Endothelial cell of umbilical vein (primary cell): ENCODE measurements around the gene ANGPTL7. TPM values are rescaled to one million over a fixed set of nuclear protein-coding genes. Genes with fewer than 3 reads are reported as not detected.
"Not testable (repeated sequence)": the region's sequence is repeated elsewhere in the genome, so short reads cannot be mapped to it uniquely, and the experiment has no call there.

ENCODE experiments used
- BruUV-seq: library from RNA; stranded (reverse); fragments of 400-500 nt; replicated peaks from 2 replicates; lab custom pipeline; 2021; lab: Mats Ljungman, UMichigan
- CTCF ChIA-PET: fragments of 300-600, 350-600 bp; sonication (Branson Sonifier 250); formaldehyde crosslinking; loops from one replicate; lab custom pipeline; 2021; ENCODE audit warnings: antibody characterized with exemption, inconsistent platforms; lab: Charles Lee
- POLR2A ChIA-PET: fragments of 300-600, 350-600 bp; sonication (Branson Sonifier 250); formaldehyde crosslinking; loops from one replicate; lab custom pipeline; 2021; ENCODE audit warnings: antibody characterized with exemption, inconsistent platforms; lab: Charles Lee
- DNase-seq: peaks from one replicate; pipeline ENCODE4 v3.0.0-alpha.2; 2011; ENCODE audit warnings: low read depth, low spot score
- FAIRE-seq: peaks from 2 replicates; lab custom pipeline; 2011; peaks lifted over from hg19 to GRCh38; lab: Jason Lieb, UNC
- H2AFZ ChIP-seq: 2 replicates; pipeline ENCODE4 v1.6.0; 2012; ENCODE audit warnings: low read depth, low read length, control low read depth, inconsistent platforms
- H3K27ac ChIP-seq: 2 replicates; pipeline ENCODE4 v1.5.1; 2011; ENCODE audit warnings: low read depth, mild to moderate bottlenecking, control low read depth, low read length, moderate library complexity; ENCODE audit not compliant: insufficient read depth
- H3K27me3 ChIP-seq, 2 experiments: 2 replicates each; pipeline versions ENCODE4 v1.6.0 to v1.6.1; 2011; ENCODE audit warnings: low read length in 2 of 2, mixed read lengths in 1 of 2; ENCODE audit not compliant: control insufficient read depth in 2 of 2, insufficient read depth in 2 of 2
- H3K36me3 ChIP-seq, 2 experiments: 2 replicates in 1 of 2; 3 replicates in 1 of 2; pipeline ENCODE4 v1.5.1; 2011; ENCODE audit warnings: low read length in 2 of 2, mild to moderate bottlenecking in 1 of 2, moderate library complexity in 1 of 2; ENCODE audit not compliant: control insufficient read depth in 2 of 2, insufficient read depth in 2 of 2; ENCODE audit errors: extremely low read depth in 1 of 2
- H3K4me1 ChIP-seq: 3 replicates; pipeline ENCODE4 v1.5.1; 2011; ENCODE audit warnings: mild to moderate bottlenecking, low read length; ENCODE audit not compliant: control insufficient read depth, insufficient read depth; ENCODE audit errors: extremely low read depth
- H3K4me2 ChIP-seq: 2 replicates; pipeline ENCODE4 v1.6.1; 2011; ENCODE audit warnings: low read length, control low read depth, mixed read lengths; ENCODE audit not compliant: insufficient read depth
- H3K4me3 ChIP-seq, 3 experiments: fragments of 200-600 bp in 1 of 3; sonication (generic), shearing (Covaris generic) in 1 of 3; replicated peaks in 1 of 3; 2 replicates each; pipeline ENCODE4 v1.5.1; 2011 to 2016; ENCODE audit warnings: control low read depth in 3 of 3, low read length in 3 of 3, mild to moderate bottlenecking in 2 of 3, inconsistent platforms in 1 of 3, low read depth in 1 of 3, moderate library complexity in 1 of 3; ENCODE audit not compliant: insufficient read depth in 1 of 3
- H3K79me2 ChIP-seq: 2 replicates; pipeline ENCODE4 v1.6.0; 2012; ENCODE audit warnings: low read length, inconsistent platforms; ENCODE audit not compliant: control insufficient read depth, insufficient read depth
- H3K9ac ChIP-seq: replicated peaks from 2 replicates; pipeline ENCODE3; 2011; ENCODE audit warnings: low read length, control low read depth; ENCODE audit not compliant: insufficient read depth; ENCODE audit errors: extremely low read depth
- H3K9me1 ChIP-seq: replicated peaks from 3 replicates; pipeline ENCODE4 v1.6.0; 2011; ENCODE audit warnings: mild to moderate bottlenecking, low read length; ENCODE audit not compliant: control insufficient read depth, insufficient read depth; ENCODE audit errors: extremely low read depth
- H3K9me3 ChIP-seq: replicated peaks from 2 replicates; pipeline ENCODE4 v1.5.1; 2012; ENCODE audit warnings: low read length, inconsistent platforms; ENCODE audit not compliant: control insufficient read depth, insufficient read depth
- H4K20me1 ChIP-seq: replicated peaks from 2 replicates; pipeline ENCODE3; 2011; ENCODE audit warnings: mild to moderate bottlenecking, low read length; ENCODE audit not compliant: control insufficient read depth, insufficient read depth; ENCODE audit errors: extremely low read depth
- FOS ChIP-seq: IDR thresholded peaks from 2 replicates; pipeline ENCODE4 v1.6.1; 2011; ENCODE audit warnings: mild to moderate bottlenecking, low read length, moderate library complexity, borderline replicate concordance; ENCODE audit not compliant: insufficient read depth
- GATA2 ChIP-seq: IDR thresholded peaks from 2 replicates; pipeline ENCODE4 v1.7.0; 2011; ENCODE audit warnings: low read depth, mild to moderate bottlenecking, moderate library complexity, mixed read lengths, low read length; ENCODE audit not compliant: insufficient read length, insufficient read depth
- JUN ChIP-seq: IDR thresholded peaks from 2 replicates; pipeline ENCODE4 v1.6.1; 2011; ENCODE audit warnings: borderline replicate concordance, low read depth; ENCODE audit not compliant: insufficient read length, insufficient read depth
- MYC ChIP-seq: IDR thresholded peaks from one replicate; pipeline ENCODE4 v1.6.1; 2011; ENCODE audit warnings: mild to moderate bottlenecking, low read depth, low read length
- POLR2A ChIP-seq: IDR thresholded peaks from 2 replicates; pipeline ENCODE4 v1.6.1; 2012; ENCODE audit warnings: low read depth, mild to moderate bottlenecking, control low read depth, low read length
- POLR2AphosphoS5 ChIP-seq: IDR thresholded peaks from 2 replicates; pipeline ENCODE4 v1.6.1; 2012; ENCODE audit warnings: low read depth, mild to moderate bottlenecking, control low read depth, low read length, moderate library complexity; ENCODE audit not compliant: insufficient read depth
- dilution Hi-C: fragments of 300-500 bp; cut with MboI; formaldehyde crosslinking; loops from one replicate; pipeline ENCODE4 v1.15.0; 2019; ENCODE audit warnings: low sequenced_read_pairs; ENCODE audit not compliant: extremely low pct_ligation_motif_present
- intact Hi-C: fragments of 100-400 bp; cut with micrococcal nuclease; formaldehyde crosslinking; loops from one replicate; pipeline ENCODE4 v1.10.0; 2022
- polyA plus RNA-seq, 4 experiments: library from polyadenylated mRNA; depleted of rRNA in 3 of 4; stranded (reverse) in 3 of 4; unstranded in 1 of 4; fragments of >200 nt; gene quantifications; 2 replicates each; pipeline versions ENCODE4 v1.2.1 to v1.2.3, GENCODE V29; 2011 to 2012; ENCODE audit warnings: missing spikeins in 1 of 4
- total RNA-seq: library from RNA; stranded (reverse); gene quantifications from 2 replicates; pipeline ENCODE4 v1.2.3, GENCODE V29; 2021
- TF ChIP-seq, protein P1 (sequence below), 2 donors: IDR thresholded peaks; 1 replicate in 1 of 2; 2 replicates in 1 of 2; pipeline ENCODE4 v1.5.1; 2011; ENCODE audit warnings: low read length in 2 of 2, mild to moderate bottlenecking in 2 of 2, moderate library complexity in 2 of 2, control low read depth in 1 of 2, inconsistent platforms in 1 of 2, low read depth in 1 of 2; ENCODE audit not compliant: insufficient read depth in 1 of 2; ENCODE audit errors: extremely low read depth in 1 of 2

ANGPTL7 gene
- total and polyA plus RNA-seq, 2 donors (not counting 3 experiments of a cell fraction or from before 2014, with no cell fraction given): not detected

- H3K27ac ChIP-seq: no peak overlapping the region
These were observed 10.0 kb upstream of the ANGPTL7 start for GRCh38 chr1:11179125-11179524.

DNA sequence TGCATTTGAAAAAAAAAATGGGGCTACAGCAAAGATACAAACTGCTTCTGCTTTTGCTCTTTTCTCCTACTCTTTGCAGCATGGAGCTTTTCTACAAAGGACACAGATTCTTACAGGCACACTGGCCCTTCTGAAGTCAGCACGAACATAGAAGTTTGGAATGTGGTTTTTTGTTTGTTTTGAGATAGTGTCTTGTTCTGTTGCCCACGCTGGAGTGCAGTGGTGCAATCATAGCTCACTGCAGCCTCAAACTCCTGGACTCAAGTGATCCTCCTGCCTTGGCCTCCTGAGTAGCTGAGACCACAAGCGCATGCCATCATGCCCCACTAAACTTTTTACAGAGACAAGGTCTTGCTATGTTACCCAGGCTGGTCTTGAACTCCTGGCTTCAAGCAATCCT, 9.4 kb upstream of the ANGPTL7 start:
- DNase-seq, H3K4me2 ChIP-seq, H3K9me1 ChIP-seq, H3K36me3 ChIP-seq, H3K4me1 ChIP-seq, H3K4me3 ChIP-seq, H3K9ac ChIP-seq, H3K79me2 ChIP-seq, CTCF ChIA-PET, H4K20me1 ChIP-seq, POLR2A ChIA-PET, dilution Hi-C loops, BruUV-seq, H3K27me3 ChIP-seq, H2AFZ ChIP-seq, H3K9me3 ChIP-seq, H3K27ac ChIP-seq, intact Hi-C loops, FAIRE-seq: not testable (repeated sequence)

More at GRCh38 chr1:11179125-11179524, 10.0 kb upstream of the ANGPTL7 start:
- no peak overlapping the region for H3K4me2 ChIP-seq
- H3K9me3 ChIP-seq: no peaks in the 10 kb centered on the region
- DNase-seq (no peak), FAIRE-seq (no peak)
- TF ChIP-seq JUN (no peak), POLR2A (no peak), MYC (no peak), FOS (no peak), POLR2AphosphoS5 (no peak), GATA2 (no peak)
- TF ChIP-seq, protein P1, sequence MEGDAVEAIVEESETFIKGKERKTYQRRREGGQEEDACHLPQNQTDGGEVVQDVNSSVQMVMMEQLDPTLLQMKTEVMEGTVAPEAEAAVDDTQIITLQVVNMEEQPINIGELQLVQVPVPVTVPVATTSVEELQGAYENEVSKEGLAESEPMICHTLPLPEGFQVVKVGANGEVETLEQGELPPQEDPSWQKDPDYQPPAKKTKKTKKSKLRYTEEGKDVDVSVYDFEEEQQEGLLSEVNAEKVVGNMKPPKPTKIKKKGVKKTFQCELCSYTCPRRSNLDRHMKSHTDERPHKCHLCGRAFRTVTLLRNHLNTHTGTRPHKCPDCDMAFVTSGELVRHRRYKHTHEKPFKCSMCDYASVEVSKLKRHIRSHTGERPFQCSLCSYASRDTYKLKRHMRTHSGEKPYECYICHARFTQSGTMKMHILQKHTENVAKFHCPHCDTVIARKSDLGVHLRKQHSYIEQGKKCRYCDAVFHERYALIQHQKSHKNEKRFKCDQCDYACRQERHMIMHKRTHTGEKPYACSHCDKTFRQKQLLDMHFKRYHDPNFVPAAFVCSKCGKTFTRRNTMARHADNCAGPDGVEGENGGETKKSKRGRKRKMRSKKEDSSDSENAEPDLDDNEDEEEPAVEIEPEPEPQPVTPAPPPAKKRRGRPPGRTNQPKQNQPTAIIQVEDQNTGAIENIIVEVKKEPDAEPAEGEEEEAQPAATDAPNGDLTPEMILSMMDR (IDR thresholded peaks at IDR 0.05; ENCODE audit: extremely low read depth in 1 of 2, insufficient read depth in 1 of 2, low read depth in 1 of 2, low read length in 2 of 2): no peak
- intact Hi-C loops (no loop called here), dilution Hi-C loops (no loop called here)
- CTCF ChIA-PET: no interaction called here
- no peaks in the 10 kb centered on the region for H3K27me3 ChIP-seq
- H3K79me2 ChIP-seq: no peaks in the 10 kb centered on the region
- BruUV-seq: no TSS peak
- H2AFZ ChIP-seq: no peak overlapping the region
- H3K4me3 ChIP-seq: no peak overlapping the region
- POLR2A ChIA-PET: no interaction called here
- no peaks in the 10 kb centered on the region for H3K9me1 ChIP-seq
- H4K20me1 ChIP-seq: no peaks in the 10 kb centered on the region
- H3K4me1 ChIP-seq: no peaks in the 10 kb centered on the region
- no peak overlapping the region for H3K9ac ChIP-seq
- H3K36me3 ChIP-seq: peaks cover 1 to 5% of the 10 kb centered on the region in 2 experiments
